Mammary epithelial cell (primary cell): ENCODE data around the gene CPEB1.

Experiments used
- CTCF ChIP-seq, 2 donors: IDR thresholded peaks in 1 of 2; conservative IDR thresholded peaks in 1 of 2; 2 replicates each; pipeline ENCODE4 v1.5.1; 2011 to 2012; ENCODE audit warnings: inconsistent platforms in 2 of 2, low read length in 2 of 2, mild to moderate bottlenecking in 2 of 2, control low read depth in 1 of 2, low read depth in 1 of 2; ENCODE audit not compliant: insufficient read depth in 1 of 2; ENCODE audit errors: extremely low read depth in 1 of 2
- EZH2 ChIP-seq: IDR thresholded peaks from 2 replicates; pipeline ENCODE4 v1.6.1; 2012; ENCODE audit warnings: low read length, inconsistent platforms, borderline replicate concordance

- TF ChIP-seq CTCF (conservative IDR thresholded peaks at IDR 0.05 in 1 of 2, IDR thresholded peaks at IDR 0.05 in 1 of 2; ENCODE audit: extremely low read depth in 1 of 2, insufficient read depth in 1 of 2, low read depth in 1 of 2, low read length in 2 of 2), result no peak
- no peak for TF ChIP-seq EZH2
Observed at GRCh38 chr15:82630033-82630432, 17.1 kb downstream of the CPEB1 start.
